Mammary epithelial cell (primary cell): ENCODE data around the gene LRRK2.

ENCODE experiments used
- EZH2 ChIP-seq: IDR thresholded peaks from 2 replicates; pipeline ENCODE4 v1.6.1; 2012; ENCODE audit warnings: low read length, inconsistent platforms, borderline replicate concordance
- TF ChIP-seq, protein P1 (sequence below), 2 donors: IDR thresholded peaks in 1 of 2; conservative IDR thresholded peaks in 1 of 2; 2 replicates each; pipeline ENCODE4 v1.5.1; 2011 to 2012; ENCODE audit warnings: inconsistent platforms in 2 of 2, low read length in 2 of 2, mild to moderate bottlenecking in 2 of 2, control low read depth in 1 of 2, low read depth in 1 of 2; ENCODE audit not compliant: insufficient read depth in 1 of 2; ENCODE audit errors: extremely low read depth in 1 of 2

GRCh38 chr12:40225337-40225983, 663 bp downstream of the LRRK2 start:
- TF ChIP-seq, protein P1, sequence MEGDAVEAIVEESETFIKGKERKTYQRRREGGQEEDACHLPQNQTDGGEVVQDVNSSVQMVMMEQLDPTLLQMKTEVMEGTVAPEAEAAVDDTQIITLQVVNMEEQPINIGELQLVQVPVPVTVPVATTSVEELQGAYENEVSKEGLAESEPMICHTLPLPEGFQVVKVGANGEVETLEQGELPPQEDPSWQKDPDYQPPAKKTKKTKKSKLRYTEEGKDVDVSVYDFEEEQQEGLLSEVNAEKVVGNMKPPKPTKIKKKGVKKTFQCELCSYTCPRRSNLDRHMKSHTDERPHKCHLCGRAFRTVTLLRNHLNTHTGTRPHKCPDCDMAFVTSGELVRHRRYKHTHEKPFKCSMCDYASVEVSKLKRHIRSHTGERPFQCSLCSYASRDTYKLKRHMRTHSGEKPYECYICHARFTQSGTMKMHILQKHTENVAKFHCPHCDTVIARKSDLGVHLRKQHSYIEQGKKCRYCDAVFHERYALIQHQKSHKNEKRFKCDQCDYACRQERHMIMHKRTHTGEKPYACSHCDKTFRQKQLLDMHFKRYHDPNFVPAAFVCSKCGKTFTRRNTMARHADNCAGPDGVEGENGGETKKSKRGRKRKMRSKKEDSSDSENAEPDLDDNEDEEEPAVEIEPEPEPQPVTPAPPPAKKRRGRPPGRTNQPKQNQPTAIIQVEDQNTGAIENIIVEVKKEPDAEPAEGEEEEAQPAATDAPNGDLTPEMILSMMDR (conservative IDR thresholded peaks at IDR 0.05 in 1 of 2, IDR thresholded peaks at IDR 0.05 in 1 of 2; ENCODE audit: extremely low read depth in 1 of 2, insufficient read depth in 1 of 2, low read depth in 1 of 2, low read length in 2 of 2) = no peak
- no peak for TF ChIP-seq EZH2
